Renal cortical epithelial cell (primary cell): ENCODE results near the gene NCOA1. TPM values are rescaled to one million over a fixed set of nuclear protein-coding genes. Genes with fewer than 3 reads are reported as not detected.
"Not testable (repeated sequence)": the region's sequence is repeated elsewhere in the genome, so short reads cannot be mapped to it uniquely, and the experiment has no call there.

Experiments used
- DNase-seq: peaks from one replicate; pipeline ENCODE4 v3.0.0-alpha.2; 2011; ENCODE audit warnings: low read depth
- total RNA-seq: library from RNA; depleted of rRNA; stranded (reverse); fragments of >200 nt; gene quantifications from 2 replicates; pipeline ENCODE4 v1.2.3, GENCODE V29; 2014

The NCOA1 gene
- 8.3 and 22.3 TPM in 2 replicates for total RNA-seq

DNA sequence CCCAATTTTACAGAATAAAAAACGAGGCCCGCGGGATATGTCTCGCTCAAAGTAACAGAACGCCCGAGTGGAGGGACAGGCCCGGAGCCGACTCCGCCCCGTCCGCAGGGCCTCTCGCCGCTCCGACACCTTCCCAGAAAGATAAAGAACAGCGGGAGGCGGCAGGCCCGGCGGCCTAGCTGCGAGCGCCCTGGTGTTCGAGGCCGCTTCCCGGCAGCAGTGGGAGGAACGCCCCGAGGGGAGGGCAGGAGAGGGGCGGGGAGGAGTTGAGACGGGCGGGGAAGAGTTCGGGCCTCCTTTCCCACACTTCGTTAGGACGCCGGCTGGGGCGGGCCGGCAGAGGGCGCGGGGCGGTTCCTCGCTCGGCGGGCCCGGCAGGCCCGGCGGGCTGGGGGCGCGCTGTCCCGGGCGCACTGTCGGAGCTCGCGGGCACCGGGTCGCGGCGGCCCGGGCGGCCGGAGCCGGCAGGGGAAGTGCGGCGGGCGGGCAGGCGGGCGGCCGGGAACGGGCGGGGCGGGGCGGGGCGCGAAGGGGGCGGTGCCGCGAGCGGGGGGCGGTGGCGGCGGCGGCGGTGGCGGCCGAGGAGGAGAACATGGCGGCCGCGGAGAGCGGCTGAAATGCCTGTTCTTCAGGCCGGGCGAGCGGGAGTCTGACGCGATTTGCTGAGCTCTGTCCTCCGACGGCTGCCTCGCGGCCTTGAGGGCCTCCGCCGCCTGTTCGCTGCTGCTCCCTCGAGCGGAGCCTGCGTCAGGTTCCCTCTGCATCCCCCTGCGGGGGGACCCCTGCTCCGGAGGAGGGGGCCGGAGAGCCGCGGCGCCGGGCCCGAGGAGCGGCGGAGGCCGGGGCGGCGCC, at the start of gene NCOA1:
NCOA1 (plus strand) TSS at position 565 of the 852 bp plus-strand sequence. CDS start 167,424 bp downstream, outside the sequence.
- DNase-seq: peak; percentile 68

DNA sequence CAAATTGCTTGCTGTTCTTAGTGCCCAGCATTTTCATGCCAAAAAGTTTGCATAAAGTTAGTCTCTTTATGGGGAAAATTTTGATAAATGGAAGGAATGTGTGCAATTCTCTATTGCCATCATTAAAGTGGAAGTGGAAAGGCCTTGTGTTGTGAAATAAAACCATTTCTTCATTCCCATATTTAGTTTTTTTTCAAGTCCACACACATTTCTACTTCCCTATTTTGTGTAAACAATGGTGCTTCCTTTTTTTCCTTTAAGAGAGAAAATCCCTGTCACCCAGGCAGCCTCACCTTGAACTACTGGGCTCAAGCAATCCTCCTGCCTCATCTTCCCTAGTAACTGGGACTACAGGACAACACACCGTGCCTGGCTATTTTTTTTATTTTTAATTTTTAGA, 42.3 kb upstream of the NCOA1 start:
- no peak for DNase-seq

DNA sequence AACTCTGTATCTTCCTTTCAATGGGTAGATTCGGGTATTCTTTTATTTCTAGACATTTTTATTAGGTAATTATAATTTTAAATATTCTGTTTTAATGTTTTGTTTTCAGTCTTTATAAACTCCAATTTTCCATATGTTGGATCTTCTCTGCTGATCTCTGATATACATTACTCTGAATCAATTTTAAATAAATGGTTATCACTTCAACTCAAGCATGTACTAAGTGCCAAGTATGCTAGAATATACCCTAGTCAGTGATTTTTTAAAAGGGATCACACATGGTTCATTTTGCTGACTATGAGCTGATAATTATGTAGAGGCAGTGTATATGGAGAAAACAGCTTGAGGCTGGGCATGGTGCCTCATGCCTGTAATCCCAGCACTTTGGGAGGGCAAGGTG, 41.7 kb upstream of the NCOA1 start:
- DNase-seq: no peak

GRCh38 chr2:24451805-24452501, 39.1 kb upstream of the NCOA1 start:
- DNase-seq: no peak

DNA sequence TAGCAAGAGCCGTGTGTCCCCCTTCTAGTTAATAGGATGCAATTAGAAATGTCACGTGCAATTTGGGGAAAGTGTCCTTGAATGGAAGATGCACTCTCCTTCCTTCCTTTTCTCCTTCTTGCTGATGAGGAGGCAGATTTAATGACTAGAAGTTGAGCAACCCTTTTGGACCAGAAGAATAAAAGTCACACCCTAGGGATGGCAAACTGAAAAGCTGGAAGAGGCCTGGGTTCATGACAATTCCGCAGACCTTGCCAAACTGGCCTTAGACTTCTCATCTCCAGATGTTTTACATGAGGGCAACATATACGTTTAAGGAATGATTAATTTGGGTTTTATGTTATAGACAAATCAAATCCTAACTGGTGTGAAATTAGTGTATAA, 38.6 kb upstream of the NCOA1 start:
- no peak for DNase-seq

DNA sequence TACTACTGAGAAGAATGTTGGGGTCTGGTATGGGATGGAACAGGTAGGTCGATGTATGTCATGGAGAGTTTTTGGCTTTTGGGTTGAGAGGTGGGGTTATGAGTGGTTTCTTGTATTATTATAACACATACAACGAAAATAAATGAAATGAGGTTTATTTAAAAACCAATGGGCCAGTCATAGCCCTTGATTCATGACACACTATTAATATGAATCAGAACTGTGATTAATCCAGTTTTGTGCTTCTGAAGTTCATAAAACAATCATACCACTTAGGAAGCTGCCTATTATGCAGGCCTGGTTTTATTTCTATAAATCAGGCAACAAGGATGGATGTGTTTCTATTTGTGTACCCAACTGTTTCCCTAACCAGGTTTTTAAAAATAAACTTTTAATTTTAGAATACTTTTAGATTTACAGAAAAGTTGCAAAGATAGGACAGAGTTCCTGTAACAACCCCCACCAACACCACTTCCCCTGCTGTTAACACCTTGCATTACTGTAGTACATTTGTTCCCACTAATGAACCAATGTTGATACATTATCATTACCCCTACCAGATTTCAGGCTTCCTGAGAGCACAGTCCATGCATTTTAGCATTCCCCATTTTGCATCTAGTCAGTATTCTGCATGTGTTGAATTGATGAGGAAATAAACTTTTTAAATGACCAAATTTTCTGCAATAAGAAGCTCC, 37.5 kb upstream of the NCOA1 start:
- DNase-seq: no peak

DNA sequence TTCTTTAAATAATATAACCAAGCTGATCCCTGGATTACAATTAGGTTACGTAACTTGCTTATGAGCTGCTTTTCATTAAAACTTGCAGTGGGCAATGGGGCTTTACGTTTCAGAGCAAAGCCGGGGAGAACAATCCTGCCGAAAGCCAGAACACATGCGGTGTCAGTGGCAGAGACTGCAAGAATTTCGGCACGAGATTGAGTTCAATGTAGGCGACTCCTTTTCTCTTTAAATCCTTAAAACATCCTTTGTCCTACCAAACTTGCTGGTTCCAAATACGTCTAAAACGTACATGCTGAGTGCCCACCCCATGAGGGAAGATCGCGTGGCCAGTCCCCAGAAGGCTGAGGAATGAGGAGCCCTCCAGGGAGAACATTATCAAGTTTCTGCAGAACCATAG, 36.8 kb upstream of the NCOA1 start:
- peak; percentile 28 for DNase-seq

- DNase-seq: peak; percentile 79
Measured at GRCh38 chr2:24456599-24457556, 34.2 kb upstream of the NCOA1 start.

DNA sequence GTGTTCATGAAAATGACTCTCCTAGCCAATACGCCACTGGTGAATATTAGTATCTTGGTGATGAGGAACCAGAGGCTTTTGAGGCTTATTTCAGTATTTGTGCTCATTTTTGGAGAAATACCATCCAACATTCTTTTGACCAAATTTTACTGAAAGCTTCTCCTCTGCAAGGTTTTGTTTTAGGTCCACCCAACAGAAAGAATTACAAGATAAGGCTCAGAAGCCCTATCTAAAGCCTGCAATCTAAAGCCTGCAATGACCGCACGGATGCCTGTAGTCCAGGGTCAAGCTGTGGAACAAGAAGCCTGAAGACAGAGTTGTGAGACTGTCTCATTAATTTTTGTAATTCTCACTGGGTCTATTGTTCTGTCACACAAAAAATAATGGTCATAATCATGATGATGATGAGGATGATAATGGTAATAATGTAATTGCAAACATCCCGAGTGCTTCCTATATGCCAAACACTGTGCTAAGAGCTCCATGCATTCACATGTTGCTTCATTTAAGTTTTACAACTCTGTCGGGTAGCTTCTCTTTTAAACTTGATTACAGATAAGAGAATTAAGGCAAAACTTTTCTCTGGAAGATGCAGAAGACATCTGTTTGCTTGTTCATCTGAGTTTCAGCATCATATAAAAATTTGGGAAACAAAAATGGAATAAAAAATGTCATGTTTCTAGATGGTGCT, 33.2 kb upstream of the NCOA1 start:
- DNase-seq: no peak

GRCh38 chr2:24459224-24460161, 31.6 kb upstream of the NCOA1 start:
- DNase-seq: no peak

DNA sequence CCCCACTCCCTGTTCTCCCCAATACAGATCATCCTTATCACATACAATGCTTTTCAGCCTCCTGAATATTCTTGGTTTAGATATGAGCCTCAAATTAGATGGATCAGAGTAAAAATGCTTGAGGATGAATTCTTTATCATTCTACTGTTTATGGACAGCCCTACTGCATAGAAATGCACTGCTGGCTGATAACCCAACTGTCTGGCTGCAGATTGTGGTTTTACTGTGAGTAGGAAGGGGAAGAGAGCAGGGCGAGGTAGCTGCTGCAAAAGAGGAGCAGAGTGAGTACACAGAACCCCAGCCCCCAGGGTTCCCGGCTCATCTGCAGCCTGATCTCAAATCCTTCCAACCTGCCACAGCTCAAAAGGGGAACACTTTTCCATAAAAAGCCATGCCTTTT, 29.4 kb upstream of the NCOA1 start:
- DNase-seq: no peak

- no peak for DNase-seq
Measured at GRCh38 chr2:24463271-24463670, 27.8 kb upstream of the NCOA1 start.

DNA sequence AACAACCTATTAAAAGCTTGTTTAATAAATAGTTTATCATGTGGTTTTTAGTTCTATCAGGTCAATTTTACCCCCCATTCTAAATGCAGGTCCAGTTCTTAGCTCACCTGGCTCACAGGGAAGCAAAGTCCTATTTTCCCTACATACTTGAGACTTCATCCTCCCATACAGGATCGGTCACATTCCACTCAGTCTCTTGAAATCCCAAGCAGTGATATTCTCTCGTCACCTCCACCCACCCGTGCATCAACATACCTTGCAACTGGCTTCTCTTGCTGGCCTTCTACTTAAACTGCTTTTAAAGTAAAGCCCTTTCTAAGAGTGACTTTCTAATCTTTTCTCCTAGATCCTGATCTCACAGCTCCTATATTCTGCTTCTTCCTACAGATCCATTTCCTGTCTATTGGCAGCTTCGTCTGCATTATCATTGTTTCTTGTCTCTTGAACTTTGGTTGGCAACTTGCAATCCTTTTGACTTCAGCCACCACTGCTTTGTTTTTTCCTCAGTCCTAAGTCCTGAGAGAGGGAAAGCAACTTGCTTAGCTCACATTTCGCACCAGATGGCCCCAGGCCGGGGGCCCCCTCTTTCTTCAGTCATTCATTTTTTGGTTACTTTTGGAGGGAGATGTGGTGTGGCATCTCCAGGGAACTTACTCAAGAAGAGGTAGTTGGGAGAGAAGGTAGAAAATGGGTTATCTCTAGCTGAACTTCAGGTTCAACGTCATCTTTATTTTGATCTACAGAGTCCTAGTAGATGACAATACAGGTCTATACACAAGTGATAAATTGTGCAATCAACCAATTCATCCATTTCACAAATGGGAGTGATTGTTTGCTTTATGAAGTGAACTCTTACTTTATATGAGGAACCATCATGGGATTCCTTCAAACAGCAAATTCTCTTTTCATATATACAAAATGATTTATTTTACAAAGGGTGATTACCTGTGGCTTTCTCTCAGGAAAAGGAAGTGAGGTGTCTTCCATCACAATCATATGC, 23.9 kb upstream of the NCOA1 start:
- no peak for DNase-seq

GRCh38 chr2:24468453-24468852, 22.6 kb upstream of the NCOA1 start:
- not testable (repeated sequence) for DNase-seq

GRCh38 chr2:24469148-24469650, 21.9 kb upstream of the NCOA1 start:
- DNase-seq: no peak

DNA sequence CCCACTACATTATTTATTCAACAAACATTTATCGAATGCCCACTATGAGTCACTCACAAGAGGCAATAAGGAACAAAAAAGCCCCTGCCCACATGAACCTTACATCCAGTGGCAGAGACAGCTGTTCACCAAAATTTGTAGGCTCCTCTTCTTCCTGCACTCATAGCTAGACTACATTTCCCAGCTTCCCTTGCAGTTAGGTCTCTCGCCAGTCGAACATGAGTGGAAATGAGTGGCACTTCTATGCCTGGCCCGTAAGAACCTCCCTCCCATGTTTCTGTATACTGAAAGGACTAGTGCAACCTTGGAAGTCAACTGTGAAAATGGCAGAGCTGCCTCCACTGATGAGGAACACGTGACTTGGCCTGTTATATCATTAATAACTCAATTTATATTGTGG, 19.4 kb upstream of the NCOA1 start:
- no peak for DNase-seq

- DNase-seq: no peak
Measured at GRCh38 chr2:24472416-24472815, 18.6 kb upstream of the NCOA1 start.

DNA sequence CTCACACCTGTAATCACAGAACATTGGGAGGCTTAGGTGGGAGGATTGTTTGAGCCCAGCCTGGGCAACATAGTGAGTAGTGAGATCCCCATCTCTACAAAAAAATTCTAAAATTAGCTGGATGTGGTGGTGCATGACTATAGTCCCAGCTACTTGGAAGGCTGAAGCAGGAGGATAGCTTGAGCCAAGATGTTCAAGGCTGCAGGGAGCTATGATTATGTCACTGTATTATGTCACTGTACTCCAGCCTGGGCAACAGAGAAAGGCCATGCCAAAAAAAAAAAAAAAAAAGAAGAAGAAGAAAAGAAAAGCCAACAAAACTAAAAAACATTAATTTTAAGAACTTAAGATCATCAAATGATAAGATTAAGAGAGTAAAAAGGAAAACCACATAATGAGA, 17.4 kb upstream of the NCOA1 start:
- no peak for DNase-seq
